22Rv1 (cell line): Measurements from ENCODE around the gene SLC19A1.
A peak's percentile ranks its signal among the peaks of the same experiment; 100 is the strongest.

Experiments
- H3K27ac ChIP-seq: fragments of 450-650 bp; 2 replicates; pipeline ENCODE4 v1.5.1; 2017
- CTCF ChIP-seq: fragments of 450-650 bp; IDR thresholded peaks from 2 replicates; pipeline ENCODE4 v1.5.1; 2017; ENCODE audit warnings: mild to moderate bottlenecking
- ZFX ChIP-seq: fragments of 450-650 bp; IDR thresholded peaks from 2 replicates; pipeline ENCODE4 v1.6.1; 2017; ENCODE audit warnings: antibody characterized with exemption, borderline replicate concordance

The SLC19A1 gene

GRCh38 chr21:45542667-45543370 lies 579 bp upstream of the SLC19A1 start:
- H3K27ac ChIP-seq: peak overlapping the region; percentile 58
- no peak for TF ChIP-seq ZFX
- no peak for TF ChIP-seq CTCF

- H3K27ac ChIP-seq: peak overlapping the region; percentile 58
- TF ChIP-seq CTCF: no peak
- TF ChIP-seq ZFX: no peak
These were observed 810 bp downstream of the SLC19A1 start for GRCh38 chr21:45541221-45542039.

GRCh38 chr21:45540601-45540970 lies 1.7 kb downstream of the SLC19A1 start:
- TF ChIP-seq CTCF: no peak
- TF ChIP-seq ZFX: no peak
- no peak overlapping the region for H3K27ac ChIP-seq

GRCh38 chr21:45539796-45540600 lies 2.2 kb downstream of the SLC19A1 start:
- TF ChIP-seq ZFX (no peak), CTCF (no peak)
- H3K27ac ChIP-seq: no peak overlapping the region

- TF ChIP-seq CTCF (no peak), ZFX (no peak)
- H3K27ac ChIP-seq: no peak overlapping the region
These were observed 3.0 kb downstream of the SLC19A1 start for GRCh38 chr21:45539046-45539795.

GRCh38 chr21:45538381-45539045 lies 3.7 kb downstream of the SLC19A1 start:
- no peak overlapping the region for H3K27ac ChIP-seq
- TF ChIP-seq ZFX: no peak
- no peak for TF ChIP-seq CTCF
